ENCODE results near the gene RNF220.
A peak's percentile ranks its signal among the peaks of the same experiment; 100 is the strongest.
"Not testable (repeated sequence)": the region's sequence is repeated elsewhere in the genome, so short reads cannot be mapped to it uniquely, and the experiment has no call there.

The RNF220 gene

DNA sequence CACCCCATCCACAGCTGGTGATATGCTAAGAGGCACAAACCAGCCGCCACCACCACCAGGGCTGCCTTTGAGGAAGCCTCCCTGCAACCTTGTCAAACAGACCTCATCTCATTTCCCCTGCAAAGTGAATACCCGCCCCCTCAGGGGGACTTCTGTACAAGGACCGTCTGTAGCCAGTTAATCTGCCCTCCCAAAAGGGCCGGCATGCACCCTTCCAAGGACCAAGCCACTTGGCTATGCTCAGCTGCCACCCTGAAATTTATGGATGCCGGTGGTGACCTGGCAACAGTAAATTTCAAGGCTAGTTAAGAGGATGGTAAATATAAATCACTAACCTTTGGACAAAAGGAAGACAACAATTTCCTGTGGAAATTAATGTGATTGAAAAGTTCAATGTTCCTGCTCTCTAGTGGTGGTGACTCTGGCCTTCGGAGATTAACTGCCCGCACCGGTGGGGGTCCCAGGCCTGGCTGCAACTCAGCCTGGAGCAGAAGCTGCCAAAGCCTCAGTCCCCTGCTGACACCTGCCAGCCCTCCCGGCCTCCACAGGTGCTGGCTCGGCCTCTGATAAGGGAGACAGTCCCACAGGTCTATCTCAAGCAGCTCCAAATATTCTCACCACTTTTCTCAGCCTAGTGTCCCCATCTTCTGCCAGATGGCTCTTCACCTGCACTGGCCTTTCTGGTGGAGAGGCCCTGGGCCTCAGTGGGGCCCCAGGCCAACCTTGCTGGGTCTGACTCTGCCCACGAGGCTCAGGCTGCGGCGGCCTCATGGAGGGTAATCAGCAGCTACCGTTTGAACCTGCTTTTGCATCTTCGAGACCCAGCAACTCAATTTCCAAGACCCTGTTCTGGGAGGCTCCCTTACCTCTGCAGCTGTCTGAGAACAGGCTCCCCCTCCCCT is 257.0 kb downstream of the RNF220 start:
- no peak for FAIRE-seq

GRCh38 chr1:44662683-44663030 is 257.6 kb downstream of the RNF220 start:
- FAIRE-seq = no peak

DNA sequence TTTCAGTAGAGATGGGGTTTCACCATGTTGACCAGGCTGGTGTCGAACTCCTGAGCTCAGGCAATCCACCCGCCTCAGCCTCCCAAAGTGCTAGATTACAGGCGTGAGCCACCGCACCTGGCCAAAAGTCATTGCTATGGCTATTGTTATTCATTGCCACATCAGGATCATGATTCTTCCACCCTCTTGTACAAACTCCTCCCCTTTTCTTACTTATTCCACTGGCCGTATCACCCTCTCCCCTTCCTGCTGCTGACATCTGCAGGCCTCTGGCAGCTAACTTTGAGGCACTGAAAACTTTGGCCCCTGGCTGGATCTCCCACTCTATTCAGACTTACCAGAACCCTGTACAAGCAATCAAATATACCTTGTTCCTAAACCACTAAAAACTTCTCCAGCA is 258.4 kb downstream of the RNF220 start:
- FAIRE-seq = no peak

DNA sequence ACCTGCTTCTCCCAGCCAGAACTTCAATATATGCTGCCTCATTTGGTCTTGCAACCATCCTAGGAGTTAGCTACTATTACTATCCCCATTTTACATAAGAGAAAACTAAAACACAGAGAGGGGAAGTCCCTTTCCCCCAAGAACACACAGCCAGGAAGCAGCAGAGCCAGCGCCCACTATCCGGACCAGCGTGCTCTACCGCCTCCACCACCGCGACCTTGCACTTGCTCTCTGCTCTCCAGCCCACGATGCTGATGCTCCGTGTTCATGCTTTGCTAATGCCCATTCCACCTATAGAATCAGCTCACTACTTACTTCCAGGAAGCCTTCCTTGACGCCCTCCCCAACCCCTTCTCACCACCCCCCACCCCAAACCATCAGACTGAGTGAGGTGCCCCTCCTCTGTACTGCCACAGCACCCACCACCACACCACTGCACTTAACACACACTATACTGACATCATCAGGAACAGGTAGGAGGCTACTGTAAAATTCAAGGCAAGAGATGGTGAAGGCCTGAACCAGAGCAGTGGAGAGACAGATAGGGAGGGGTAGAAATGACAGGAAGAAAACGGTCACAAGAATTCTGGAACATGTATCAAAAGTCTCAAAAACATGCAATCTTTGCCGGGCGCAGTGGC is 259.8 kb downstream of the RNF220 start:
- FAIRE-seq = no peak

- FAIRE-seq = not testable (repeated sequence)
These were observed 261.7 kb downstream of the RNF220 start for GRCh38 chr1:44666719-44667118.

GRCh38 chr1:44670751-44671640 is 265.9 kb downstream of the RNF220 start:
- FAIRE-seq = no peak

DNA sequence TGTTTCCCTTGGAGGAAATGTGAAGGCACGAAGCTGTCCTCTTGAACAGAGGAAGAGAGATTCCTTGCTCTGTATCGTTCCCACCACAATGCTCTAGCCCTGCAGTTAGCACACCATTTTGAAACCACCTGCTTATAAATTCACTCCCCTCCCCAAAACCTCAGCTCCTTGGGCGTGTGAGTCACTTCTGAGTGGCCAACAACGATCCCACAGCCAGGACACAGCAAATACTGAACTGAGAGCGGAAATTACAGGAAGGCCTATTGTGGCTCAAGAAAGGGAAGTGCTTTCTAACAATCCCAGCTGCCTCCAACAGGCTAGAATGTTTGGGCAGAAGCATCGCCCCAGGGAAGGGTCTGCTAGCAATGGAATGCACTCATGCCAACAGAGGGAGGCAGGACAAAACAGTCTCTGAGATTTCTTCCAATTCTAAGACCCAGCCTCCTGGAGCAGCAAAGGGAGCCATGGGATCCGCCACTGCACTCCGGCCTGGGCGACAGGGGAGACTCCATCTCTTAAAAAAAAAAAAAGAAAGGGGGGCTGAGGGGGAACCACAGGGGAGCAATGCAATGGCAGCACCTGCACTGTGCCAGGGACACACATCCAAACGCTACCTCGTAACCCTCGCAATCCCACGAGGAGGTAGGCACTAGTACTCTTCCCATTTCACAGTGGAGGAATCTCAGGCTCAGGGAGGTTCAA is 267.4 kb downstream of the RNF220 start:
- FAIRE-seq = no peak

DNA sequence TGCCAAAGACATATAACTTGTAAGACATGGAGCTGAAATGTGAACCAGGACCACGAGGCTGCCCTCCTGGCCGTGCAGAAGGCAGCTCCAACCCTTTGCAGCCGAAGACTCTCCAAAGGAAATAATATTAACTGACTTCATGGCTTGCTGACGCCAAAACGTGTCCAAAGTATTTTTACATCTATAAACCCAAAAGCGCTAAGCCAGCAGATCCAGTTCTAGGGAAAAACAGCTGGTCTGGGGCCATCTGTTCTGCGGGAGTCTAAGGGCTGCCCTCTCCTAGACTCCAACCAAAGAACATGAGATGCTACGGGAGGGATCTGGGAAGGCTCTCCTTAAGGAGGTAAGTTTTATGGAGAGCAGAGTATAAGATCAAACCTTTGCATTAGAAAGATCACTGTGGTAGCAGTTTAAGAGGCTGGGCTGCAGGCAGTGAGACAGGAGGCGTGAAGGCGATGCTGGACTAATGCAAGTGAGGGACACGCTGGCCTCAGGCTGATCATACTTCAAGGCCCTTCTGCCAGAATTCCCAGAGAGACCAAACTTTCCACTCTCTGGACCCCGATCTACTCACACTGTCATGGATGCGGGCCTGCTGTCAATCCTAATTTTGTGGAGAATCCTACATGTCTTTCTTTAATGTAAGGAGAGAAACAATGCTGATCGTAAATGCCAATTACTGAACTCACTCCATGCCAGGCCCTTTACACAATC is 268.1 kb downstream of the RNF220 start:
- FAIRE-seq = no peak

DNA sequence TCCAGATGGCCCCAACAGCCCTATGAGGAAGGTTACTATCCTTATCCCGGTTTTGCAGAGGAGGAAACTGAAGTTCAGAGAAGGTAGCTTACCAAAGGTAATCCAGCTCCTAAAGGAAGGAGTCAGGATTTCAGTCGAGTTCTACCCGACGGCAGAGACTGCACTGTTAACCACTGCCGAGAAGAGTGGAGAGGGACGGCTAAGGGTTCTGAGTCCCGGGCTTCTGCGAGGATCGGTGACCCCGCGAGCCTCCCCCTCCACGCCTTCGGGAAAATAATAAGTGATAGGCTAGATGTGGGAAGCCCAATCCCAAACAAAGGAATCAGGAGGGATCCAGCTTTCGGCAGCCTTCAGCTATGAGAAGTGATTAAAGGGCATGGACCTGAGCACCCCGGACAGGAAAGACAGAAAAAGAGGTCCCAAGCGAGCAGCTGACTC is 268.6 kb downstream of the RNF220 start:
- FAIRE-seq = no peak

GRCh38 chr1:44674113-44675000 is 269.3 kb downstream of the RNF220 start, which contains the start of the genes ARMH1 and TMEM53:
Gene ARMH1, plus strand, starts transcription at chr1:44674714. Its CDS starts 14,984 bp downstream, at chr1:44689698.
Gene TMEM53, minus strand, starts transcription at chr1:44674481. Its CDS starts 90 bp downstream, at chr1:44674391.
- peak; percentile 95 for FAIRE-seq

DNA sequence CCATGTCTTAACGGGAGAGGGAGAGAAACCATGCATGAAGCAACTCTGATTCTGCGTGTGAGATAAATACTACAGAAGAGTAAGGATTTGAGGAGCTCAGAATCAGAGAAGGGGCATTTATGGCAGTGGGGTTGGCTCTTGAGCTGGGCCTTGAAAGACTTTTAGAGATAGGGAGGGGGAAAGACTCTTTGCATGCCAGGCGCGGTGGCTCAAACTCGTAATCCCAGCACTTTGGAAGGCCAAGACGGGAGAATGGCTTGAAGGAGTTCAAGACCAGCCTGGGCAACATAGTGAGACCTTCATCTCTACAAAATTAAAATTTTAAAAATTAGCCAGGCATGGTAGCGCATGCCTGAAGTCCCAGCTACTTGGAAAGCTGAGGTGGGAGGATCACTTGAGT is 270.1 kb downstream of the RNF220 start:
- no peak for FAIRE-seq

DNA sequence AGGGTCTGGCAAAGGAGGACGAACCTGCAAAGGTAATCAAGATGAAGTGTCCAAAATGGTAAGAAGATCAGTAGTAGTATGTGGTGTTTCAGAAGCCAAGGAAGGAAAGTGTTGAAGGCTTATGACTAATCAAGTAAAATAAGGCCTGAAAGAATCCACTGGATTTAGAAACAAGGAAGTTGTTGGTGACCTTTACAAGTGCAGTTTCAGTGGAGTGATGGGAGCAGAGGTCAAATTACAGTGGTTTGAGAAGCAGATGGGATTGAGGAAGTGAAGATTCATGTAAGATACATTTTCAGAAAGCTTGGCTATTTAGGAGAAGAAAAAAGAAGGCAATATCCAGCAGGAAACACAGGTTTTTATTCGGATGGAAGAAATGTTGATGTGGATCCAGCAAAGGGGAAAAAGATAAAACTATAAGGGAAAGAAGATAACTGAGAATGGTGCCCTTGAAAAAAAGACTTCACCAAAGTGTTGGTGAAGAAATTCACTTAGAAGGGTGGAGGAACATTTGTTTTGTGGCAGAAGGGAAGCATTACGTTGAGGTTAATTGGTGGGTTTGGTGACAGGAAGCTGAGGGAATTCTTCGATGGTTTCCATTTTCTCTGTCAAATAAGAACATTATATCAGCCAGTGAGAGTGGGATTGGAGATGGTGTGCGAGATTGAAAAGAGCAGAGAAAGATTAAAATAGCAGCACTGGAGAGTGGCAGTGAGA is 271.6 kb downstream of the RNF220 start:
- FAIRE-seq = no peak

GRCh38 chr1:44677201-44677766 is 272.2 kb downstream of the RNF220 start:
- no peak for FAIRE-seq

- no peak for FAIRE-seq
These were observed 273.1 kb downstream of the RNF220 start for GRCh38 chr1:44678120-44678519.

- FAIRE-seq = no peak
These were observed 273.6 kb downstream of the RNF220 start for GRCh38 chr1:44678626-44679025.

DNA sequence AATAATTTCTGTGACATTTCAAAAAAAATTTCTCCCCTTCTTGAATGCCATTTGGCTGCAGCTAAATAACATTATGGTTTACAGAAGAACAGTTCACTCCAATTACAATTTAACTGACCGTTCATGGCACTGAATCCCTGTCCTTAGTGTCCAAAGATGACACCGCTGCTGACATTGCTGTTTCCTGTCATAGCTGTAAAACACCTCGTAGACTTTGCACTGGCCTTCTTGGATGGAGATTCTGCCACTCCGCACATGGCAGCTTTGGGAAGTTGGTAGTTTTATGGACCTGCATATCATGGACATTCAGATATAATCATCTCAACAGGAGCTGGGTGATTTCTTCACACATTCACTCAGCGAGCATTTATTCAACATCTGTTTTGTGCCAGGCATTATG is 274.4 kb downstream of the RNF220 start:
- no peak for FAIRE-seq

GRCh38 chr1:44681905-44682882 is 277.1 kb downstream of the RNF220 start:
- no peak for FAIRE-seq

GRCh38 chr1:44682883-44683265 is 277.8 kb downstream of the RNF220 start:
- FAIRE-seq = no peak

Data from endometrium (tissue), 2 donors.